ENCODE measurements around the gene AASS.

The AASS gene

GRCh38 chr7:122064971-122065370 is 79.1 kb downstream of the AASS start:
- Histone ChIP-seq H3K4me2 (ENCODE audit: low read length) (no peak overlapping the region), H3K36me3 (ENCODE audit: control insufficient read depth, insufficient read depth, low read length) (no peaks in the 10 kb centered on the region), H3K9me3 (ENCODE audit: control insufficient read depth, low read length) (no peaks in the 10 kb centered on the region), H3K79me2 (no peaks in the 10 kb centered on the region), H3K27me3 (ENCODE audit: control insufficient read depth, insufficient read depth, low read length) (no peaks in the 10 kb centered on the region), H3K9ac (no peak overlapping the region), H3K4me3 (ENCODE audit: low read depth, low read length) (no peak overlapping the region), H3K27ac (no peak overlapping the region), H2AFZ (no peak overlapping the region), H3K4me1 (no peaks in the 10 kb centered on the region)
- TF ChIP-seq CTCF (IDR thresholded peaks at IDR 0.05), result no peak

DNA sequence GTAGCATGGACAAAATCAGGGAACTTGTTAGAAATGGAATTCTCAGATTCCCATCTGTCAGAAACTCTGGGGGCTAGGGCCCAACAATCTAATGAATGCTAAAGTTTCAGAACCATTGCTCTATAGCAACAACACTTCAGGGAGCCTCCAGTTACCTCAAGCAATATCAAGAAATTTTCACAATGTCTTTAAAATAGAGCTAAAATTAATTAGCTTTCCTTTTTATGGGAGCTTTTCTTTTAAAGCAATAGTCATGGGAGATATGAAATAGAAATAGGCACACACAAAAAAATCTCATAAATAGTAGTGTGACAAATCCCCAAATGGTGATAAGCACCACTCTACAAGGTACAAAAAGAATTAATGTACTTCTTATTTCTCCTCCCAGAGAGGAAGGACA is 80.9 kb downstream of the AASS start:
- no peaks in the 10 kb centered on the region for H3K9me3 ChIP-seq (ENCODE audit: control insufficient read depth, low read length)
- no peaks in the 10 kb centered on the region for H3K4me1 ChIP-seq
- no peak overlapping the region for H2AFZ ChIP-seq
- H3K36me3 ChIP-seq (ENCODE audit: control insufficient read depth, insufficient read depth, low read length), result no peaks in the 10 kb centered on the region
- no peak for TF ChIP-seq CTCF (IDR thresholded peaks at IDR 0.05)
- H3K4me3 ChIP-seq (ENCODE audit: low read depth, low read length), result no peak overlapping the region
- H3K4me2 ChIP-seq (ENCODE audit: low read length), result no peak overlapping the region
- H3K9ac ChIP-seq, result no peak overlapping the region
- no peak overlapping the region for H3K27ac ChIP-seq
- H3K79me2 ChIP-seq, result no peaks in the 10 kb centered on the region
- no peaks in the 10 kb centered on the region for H3K27me3 ChIP-seq (ENCODE audit: control insufficient read depth, insufficient read depth, low read length)

GRCh38 chr7:122059542-122059941 is 84.5 kb downstream of the AASS start:
- H3K4me2 ChIP-seq (ENCODE audit: low read length), result no peak overlapping the region
- no peaks in the 10 kb centered on the region for H3K36me3 ChIP-seq (ENCODE audit: control insufficient read depth, insufficient read depth, low read length)
- H3K9ac ChIP-seq, result no peak overlapping the region
- H3K4me3 ChIP-seq (ENCODE audit: low read depth, low read length), result no peak overlapping the region
- no peaks in the 10 kb centered on the region for H3K4me1 ChIP-seq
- H3K9me3 ChIP-seq (ENCODE audit: control insufficient read depth, low read length), result no peaks in the 10 kb centered on the region
- no peaks in the 10 kb centered on the region for H3K79me2 ChIP-seq
- H3K27ac ChIP-seq, result no peak overlapping the region
- no peaks in the 10 kb centered on the region for H3K27me3 ChIP-seq (ENCODE audit: control insufficient read depth, insufficient read depth, low read length)
- no peak overlapping the region for H2AFZ ChIP-seq
- no peak for TF ChIP-seq CTCF (IDR thresholded peaks at IDR 0.05)

DNA sequence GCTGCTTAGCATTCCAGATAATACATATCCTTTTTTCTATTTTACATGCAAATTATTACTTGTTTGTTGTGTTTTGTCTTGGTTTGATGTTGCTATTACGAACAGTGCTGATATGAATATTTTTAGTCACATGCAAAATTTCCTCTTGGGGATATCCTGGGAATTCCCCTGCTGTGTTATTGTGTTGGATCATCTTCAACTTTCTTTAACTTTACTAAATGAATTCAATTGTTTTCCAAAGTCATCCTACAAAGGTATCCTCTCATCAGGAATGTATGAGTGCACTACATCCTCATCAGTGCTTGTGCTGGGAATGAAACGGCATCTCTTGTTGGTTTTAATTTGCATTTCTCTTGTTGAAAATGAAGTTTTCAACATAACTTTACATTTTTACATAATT is 87.1 kb downstream of the AASS start:
- Histone ChIP-seq H3K27me3 (ENCODE audit: control insufficient read depth, insufficient read depth, low read length) (no peaks in the 10 kb centered on the region), H3K9me3 (ENCODE audit: control insufficient read depth, low read length) (no peaks in the 10 kb centered on the region), H3K36me3 (ENCODE audit: control insufficient read depth, insufficient read depth, low read length) (no peaks in the 10 kb centered on the region), H2AFZ (no peak overlapping the region), H3K27ac (no peak overlapping the region), H3K9ac (no peak overlapping the region), H3K4me1 (no peaks in the 10 kb centered on the region), H3K4me3 (ENCODE audit: low read depth, low read length) (no peak overlapping the region), H3K79me2 (no peaks in the 10 kb centered on the region), H3K4me2 (ENCODE audit: low read length) (no peak overlapping the region)
- no peak for TF ChIP-seq CTCF (IDR thresholded peaks at IDR 0.05)

- H3K36me3 ChIP-seq (ENCODE audit: control insufficient read depth, insufficient read depth, low read length), result no peaks in the 10 kb centered on the region
- H3K4me1 ChIP-seq, result no peaks in the 10 kb centered on the region
- H3K27ac ChIP-seq, result no peak overlapping the region
- H3K4me2 ChIP-seq (ENCODE audit: low read length), result no peak overlapping the region
- no peak for TF ChIP-seq CTCF (IDR thresholded peaks at IDR 0.05)
- no peak overlapping the region for H3K9ac ChIP-seq
- no peaks in the 10 kb centered on the region for H3K9me3 ChIP-seq (ENCODE audit: control insufficient read depth, low read length)
- H3K27me3 ChIP-seq (ENCODE audit: control insufficient read depth, insufficient read depth, low read length), result no peaks in the 10 kb centered on the region
- no peak overlapping the region for H3K4me3 ChIP-seq (ENCODE audit: low read depth, low read length)
- H2AFZ ChIP-seq, result no peak overlapping the region
- no peaks in the 10 kb centered on the region for H3K79me2 ChIP-seq
These were observed 89.0 kb downstream of the AASS start for GRCh38 chr7:122055073-122055472.

Measured in parathyroid adenoma (tissue), 2 donors.